Measurements from ENCODE around the gene GOSR2. TPM values are rescaled to one million over a fixed set of nuclear protein-coding genes. Genes with fewer than 3 reads are reported as not detected.

Gene GOSR2
- total and polyA plus RNA-seq, 2 experiments from 2014 or later = 48.1 to 61.4 TPM

GRCh38 chr17:46964315-46965265 is 41.6 kb downstream of the GOSR2 start:
- no peak for TF ChIP-seq EZH2phosphoT487 (IDR thresholded peaks at IDR 0.05; ENCODE audit: insufficient read depth, low read depth)
- Histone ChIP-seq H3K27me3 (replicated peaks; ENCODE audit: insufficient read depth) (peaks cover 29% of the 10 kb centered on the region), H3K4me1 (ENCODE audit: insufficient read depth) (0 out of 2 replicates have a peak, but pooled peaks cover 7% of the 10 kb centered on the region), H3K9me3 (ENCODE audit: low read depth) (no peaks in the 10 kb centered on the region), H3K4me2 (ENCODE audit: unreplicated experiment) (no peak overlapping the region), H2AFZ (no peak overlapping the region), H3F3A (ENCODE audit: insufficient read depth) (no peaks in the 10 kb centered on the region), H3K27ac (no peak overlapping the region), H3K4me3 (no peak overlapping the region), H3K36me3 (ENCODE audit: low read depth) (no peaks in the 10 kb centered on the region), H3K79me2 (ENCODE audit: insufficient read depth) (no peaks in the 10 kb centered on the region), H3K9me2 (ENCODE audit: insufficient read depth) (no peaks in the 10 kb centered on the region), H4K20me1 (ENCODE audit: insufficient read depth) (no peaks in the 10 kb centered on the region), H3K9ac (no peak overlapping the region)
- in situ Hi-C loops (cut with MboI) = no loop called here
- 75 to 77% methylated on average over 9 of the region's 9 CpGs for WGBS, 2 experiments (ENCODE audit: low coverage in 1 of 2, low lambda C conversion rate in 2 of 2, missing lambda C conversion rate in 2 of 2)
- DNase-seq = peak; percentile 30

- peak; percentile 25 for DNase-seq
- Histone ChIP-seq H3K9ac (no peak overlapping the region), H3K9me3 (ENCODE audit: low read depth) (no peaks in the 10 kb centered on the region), H3K4me3 (no peak overlapping the region), H2AFZ (no peak overlapping the region), H3K36me3 (ENCODE audit: low read depth) (no peaks in the 10 kb centered on the region), H3K4me1 (ENCODE audit: insufficient read depth) (no peaks in the 10 kb centered on the region), H3K79me2 (ENCODE audit: insufficient read depth) (no peaks in the 10 kb centered on the region), H3K27me3 (replicated peaks; ENCODE audit: insufficient read depth) (peaks cover 26% of the 10 kb centered on the region), H3K9me2 (ENCODE audit: insufficient read depth) (no peaks in the 10 kb centered on the region), H4K20me1 (ENCODE audit: insufficient read depth) (no peaks in the 10 kb centered on the region), H3F3A (ENCODE audit: insufficient read depth) (no peaks in the 10 kb centered on the region), H3K4me2 (ENCODE audit: unreplicated experiment) (no peak overlapping the region), H3K27ac (no peak overlapping the region)
- TF ChIP-seq EZH2 (IDR thresholded peaks at IDR 0.05; ENCODE audit: insufficient read depth, poor library complexity, severe bottlenecking) = no peak
- TF ChIP-seq EZH2phosphoT487 (IDR thresholded peaks at IDR 0.05; ENCODE audit: insufficient read depth, low read depth) = no peak
- 61 to 69% methylated on average over 6 of the region's 6 CpGs for WGBS, 2 experiments (ENCODE audit: low coverage in 1 of 2, low lambda C conversion rate in 2 of 2, missing lambda C conversion rate in 2 of 2)
- in situ Hi-C loops (cut with MboI) = no loop called here
These were observed 45.4 kb downstream of the GOSR2 start for GRCh38 chr17:46968224-46968834.

DNA sequence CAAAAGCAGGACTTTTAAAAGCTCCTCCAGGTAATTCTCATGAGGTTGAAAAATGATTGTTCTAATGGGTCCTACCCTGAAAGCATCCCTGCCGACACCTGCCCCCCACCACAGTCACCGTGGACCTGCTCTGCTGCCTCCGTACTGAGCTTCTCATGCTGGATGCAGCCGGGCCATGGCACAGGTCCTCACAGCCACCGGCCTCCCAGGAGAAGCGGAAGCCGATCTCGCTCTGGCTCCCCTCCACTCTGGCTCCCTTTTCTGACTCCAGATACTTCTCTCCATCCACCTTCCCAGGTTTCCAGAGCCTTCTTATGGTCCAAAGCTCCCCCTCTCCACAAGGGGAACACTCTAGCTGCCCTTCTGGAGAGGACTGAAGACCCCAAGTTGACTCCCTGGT is 45.9 kb downstream of the GOSR2 start:
- Histone ChIP-seq H3K4me3 (no peak overlapping the region), H3K4me2 (ENCODE audit: unreplicated experiment) (no peak overlapping the region), H3K79me2 (ENCODE audit: insufficient read depth) (no peaks in the 10 kb centered on the region), H3K9ac (no peak overlapping the region), H3K27ac (no peak overlapping the region), H3K36me3 (ENCODE audit: low read depth) (no peaks in the 10 kb centered on the region), H3F3A (ENCODE audit: insufficient read depth) (no peaks in the 10 kb centered on the region), H3K4me1 (ENCODE audit: insufficient read depth) (no peaks in the 10 kb centered on the region), H2AFZ (no peak overlapping the region), H3K9me3 (ENCODE audit: low read depth) (no peaks in the 10 kb centered on the region), H3K27me3 (replicated peaks; ENCODE audit: insufficient read depth) (peaks cover 26% of the 10 kb centered on the region), H3K9me2 (ENCODE audit: insufficient read depth) (no peaks in the 10 kb centered on the region), H4K20me1 (ENCODE audit: insufficient read depth) (no peaks in the 10 kb centered on the region)
- no peak for DNase-seq
- in situ Hi-C loops (cut with MboI) = no loop called here
- TF ChIP-seq EZH2 (IDR thresholded peaks at IDR 0.05; ENCODE audit: insufficient read depth, poor library complexity, severe bottlenecking) (no peak), EZH2phosphoT487 (IDR thresholded peaks at IDR 0.05; ENCODE audit: insufficient read depth, low read depth) (no peak)
- 82 to 90% methylated on average over 8 of the region's 8 CpGs for WGBS, 2 experiments (ENCODE audit: low coverage in 1 of 2, low lambda C conversion rate in 2 of 2, missing lambda C conversion rate in 2 of 2)

DNA sequence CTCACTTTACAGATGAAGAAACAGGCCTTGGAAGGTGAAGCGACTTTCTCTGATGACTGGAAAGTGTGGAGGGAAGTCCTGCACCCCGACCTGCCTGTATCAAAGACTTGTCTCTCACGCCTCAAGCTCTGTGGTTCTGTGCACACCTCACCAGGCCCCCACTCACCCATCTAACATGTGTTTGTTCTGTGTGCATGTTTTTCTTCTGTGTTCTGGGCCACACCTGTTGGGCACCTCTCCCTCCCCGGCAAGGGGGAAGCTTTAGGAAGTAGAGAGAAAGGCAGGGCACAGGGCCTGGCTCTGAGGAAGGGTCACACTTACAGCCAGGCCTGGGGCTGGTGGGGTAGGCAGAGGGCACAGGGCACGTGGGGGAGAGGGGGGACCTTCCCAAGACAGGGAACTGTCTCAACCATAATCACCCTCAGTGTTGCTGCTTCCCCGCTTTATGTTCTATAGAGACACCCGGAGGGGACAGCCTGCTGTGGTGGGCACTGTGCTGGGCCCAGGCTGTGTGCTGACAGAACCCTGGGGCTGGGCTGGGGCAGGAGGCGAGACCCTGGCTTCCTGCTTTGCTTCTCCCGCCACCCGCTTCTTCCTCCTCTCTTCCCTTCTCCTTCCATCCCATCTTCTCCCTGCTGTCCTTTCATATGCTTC is 48.8 kb downstream of the GOSR2 start:
- Histone ChIP-seq H2AFZ (no peak overlapping the region), H3K27ac (no peak overlapping the region), H3K36me3 (ENCODE audit: low read depth) (no peaks in the 10 kb centered on the region), H3K9me2 (ENCODE audit: insufficient read depth) (no peaks in the 10 kb centered on the region), H3K4me1 (ENCODE audit: insufficient read depth) (no peaks in the 10 kb centered on the region), H4K20me1 (ENCODE audit: insufficient read depth) (no peaks in the 10 kb centered on the region), H3K4me3 (no peak overlapping the region), H3K79me2 (ENCODE audit: insufficient read depth) (no peaks in the 10 kb centered on the region), H3F3A (ENCODE audit: insufficient read depth) (no peaks in the 10 kb centered on the region), H3K27me3 (replicated peaks; ENCODE audit: insufficient read depth) (peaks cover 23% of the 10 kb centered on the region), H3K4me2 (ENCODE audit: unreplicated experiment) (no peak overlapping the region), H3K9me3 (ENCODE audit: low read depth) (no peaks in the 10 kb centered on the region), H3K9ac (no peak overlapping the region)
- no peak for DNase-seq
- TF ChIP-seq EZH2 (IDR thresholded peaks at IDR 0.05; ENCODE audit: insufficient read depth, poor library complexity, severe bottlenecking) (no peak), EZH2phosphoT487 (IDR thresholded peaks at IDR 0.05; ENCODE audit: insufficient read depth, low read depth) (no peak)
- in situ Hi-C loops (cut with MboI) = no loop called here
- 54 to 61% methylated on average over 9 to 10 of the region's 10 CpGs for WGBS, 2 experiments (ENCODE audit: low coverage in 1 of 2, low lambda C conversion rate in 2 of 2, missing lambda C conversion rate in 2 of 2)

Data from GM23248 (cell line).